ENCODE results near the gene ABCC10. TPM values are rescaled to one million over a fixed set of nuclear protein-coding genes. Genes with fewer than 3 reads are reported as not detected.
"Not testable (repeated sequence)": the region's sequence is repeated elsewhere in the genome, so short reads cannot be mapped to it uniquely, and the experiment has no call there.

ABCC10 gene
- total and polyA plus RNA-seq, 7 experiments from 2014 or later = 9.8 to 74.6 (median 58.4) TPM

DNA sequence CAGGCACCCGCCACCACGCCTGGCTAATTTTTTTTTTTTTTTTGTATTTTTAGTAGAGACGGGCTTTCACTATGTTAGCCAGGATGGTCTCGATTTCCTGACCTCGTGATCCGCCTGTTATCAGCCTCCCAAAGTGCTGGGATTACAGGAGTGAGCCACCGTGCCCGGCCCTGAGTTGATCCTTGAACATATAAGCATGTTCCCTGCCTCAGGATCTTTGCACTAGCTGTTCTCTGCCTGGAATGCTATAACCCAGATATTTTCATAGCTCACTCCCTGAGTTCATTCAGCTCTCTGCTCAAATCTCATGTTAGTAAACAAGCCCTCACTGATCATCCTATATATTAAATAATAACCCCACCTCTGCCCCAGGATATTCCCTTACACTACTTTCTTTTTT lies 37.0 kb downstream of the ABCC10 start:
- Mint-ChIP-seq H3K27ac (no peak overlapping the region), H3K4me3 (no peak overlapping the region), H3K9me3 (no peaks in the 10 kb centered on the region), H3K4me1 (no peaks in the 10 kb centered on the region), H3K36me3 (no peaks in the 10 kb centered on the region), H3K27me3 (peaks cover 7 to 47% (median 27%) of the 10 kb centered on the region in 5 donors)
- intact Hi-C loops (cut with micrococcal nuclease) = no loop called here
- no peaks in the 10 kb centered on the region for H3K9me3 ChIP-seq (ENCODE audit: control insufficient read depth in 2 of 3, low read length in 3 of 3)
- ATAC-seq (no peak), DNase-seq (no peak)
- H3K27me3 ChIP-seq (ENCODE audit: control insufficient read depth in 2 of 2, insufficient read depth in 2 of 2, low read length in 2 of 2) = peaks cover 0 to under 1% of the 10 kb centered on the region in 2 donors
- CTCF ChIA-PET = interaction anchor here (1.1 kb wide), 1 partner anchor 30 kb away, joined by 3 read pairs; no protein-coding TSS in a partner anchor
- H3K27ac ChIP-seq (ENCODE audit: low read depth, low read length) = no peak overlapping the region
- no peak overlapping the region for H3K4me3 ChIP-seq (ENCODE audit: low read length)
- H3K36me3 ChIP-seq (ENCODE audit: control insufficient read depth in 2 of 3, insufficient read depth in 3 of 3, low read length in 3 of 3) = no peaks in the 10 kb centered on the region
- POLR2A ChIA-PET = no interaction called here
- H3K4me1 ChIP-seq (ENCODE audit: control insufficient read depth in 2 of 2, insufficient read depth in 2 of 2, low read length in 2 of 2) = no peaks in the 10 kb centered on the region

DNA sequence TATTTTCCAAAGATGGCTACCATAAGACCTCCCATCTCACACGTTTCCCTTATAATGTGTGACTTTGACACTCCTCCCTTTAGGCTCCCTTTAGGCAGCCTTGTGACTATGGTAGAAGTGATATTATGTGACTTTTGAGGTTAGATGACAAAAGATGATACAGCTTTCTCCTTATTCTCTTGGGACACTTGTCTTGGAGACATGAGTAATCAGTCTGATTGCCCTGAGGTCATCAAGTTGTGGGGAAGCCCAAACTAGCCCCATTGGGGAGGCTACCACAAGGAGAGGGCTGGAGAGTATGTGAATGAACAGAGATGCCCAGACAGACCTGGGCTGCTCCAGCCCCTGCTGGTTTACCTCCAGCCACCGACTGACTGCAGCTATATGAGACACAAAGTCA lies 38.6 kb downstream of the ABCC10 start:
- intact Hi-C loops (cut with micrococcal nuclease) = no loop called here
- DNase-seq = no peak
- CTCF ChIA-PET = no interaction called here
- Histone ChIP-seq H3K4me3 (ENCODE audit: low read length) (no peak overlapping the region), H3K9me3 (ENCODE audit: control insufficient read depth in 2 of 3, low read length in 3 of 3) (no peaks in the 10 kb centered on the region), H3K27me3 (ENCODE audit: control insufficient read depth in 2 of 2, insufficient read depth in 2 of 2, low read length in 2 of 2) (peaks cover 0 to 3% of the 10 kb centered on the region in 2 donors), H3K36me3 (ENCODE audit: control insufficient read depth in 2 of 3, insufficient read depth in 3 of 3, low read length in 3 of 3) (no peaks in the 10 kb centered on the region), H3K27ac (ENCODE audit: low read depth, low read length) (no peak overlapping the region), H3K4me1 (ENCODE audit: control insufficient read depth in 2 of 2, insufficient read depth in 2 of 2, low read length in 2 of 2) (no peaks in the 10 kb centered on the region)
- POLR2A ChIA-PET = no interaction called here
- Mint-ChIP-seq H3K27me3 (peaks cover 11 to 40% (median 27%) of the 10 kb centered on the region in 5 donors), H3K9me3 (no peaks in the 10 kb centered on the region), H3K36me3 (no peaks in the 10 kb centered on the region), H3K4me3 (no peak overlapping the region), H3K27ac (no peak overlapping the region), H3K4me1 (no peaks in the 10 kb centered on the region)
- ATAC-seq = peak; percentile 41

DNA sequence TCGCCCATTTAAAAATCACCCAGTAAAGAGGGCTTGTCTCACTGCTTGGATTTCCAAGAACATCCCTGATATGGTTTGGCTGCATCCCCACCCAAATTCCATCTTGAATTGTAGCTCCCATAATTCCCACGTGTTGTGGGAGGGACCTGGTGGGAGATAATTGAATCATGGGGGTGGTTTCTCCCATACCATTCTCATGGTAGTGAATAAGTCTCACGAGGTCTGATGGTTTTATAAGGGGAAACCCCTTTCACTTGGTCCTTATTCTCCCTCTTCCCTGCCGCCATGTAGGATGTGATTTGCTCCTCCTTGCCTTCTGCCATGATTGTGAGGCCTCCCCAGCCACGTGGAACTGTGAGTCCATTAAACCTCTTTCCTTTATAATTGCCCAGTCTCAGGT lies 39.9 kb downstream of the ABCC10 start:
- H3K4me1 ChIP-seq (ENCODE audit: control insufficient read depth in 2 of 2, insufficient read depth in 2 of 2, low read length in 2 of 2); H3K27me3 ChIP-seq (ENCODE audit: control insufficient read depth in 2 of 2, insufficient read depth in 2 of 2, low read length in 2 of 2); CTCF ChIA-PET; DNase-seq; H3K9me3 Mint-ChIP-seq; H3K4me1 Mint-ChIP-seq; H3K4me3 ChIP-seq (ENCODE audit: low read length); H3K27ac Mint-ChIP-seq; H3K9me3 ChIP-seq (ENCODE audit: control insufficient read depth in 2 of 3, low read length in 3 of 3); H3K36me3 Mint-ChIP-seq; H3K27ac ChIP-seq (ENCODE audit: low read depth, low read length); ATAC-seq; H3K4me3 Mint-ChIP-seq; intact Hi-C loops (cut with micrococcal nuclease); H3K36me3 ChIP-seq (ENCODE audit: control insufficient read depth in 2 of 3, insufficient read depth in 3 of 3, low read length in 3 of 3): not testable (repeated sequence)
- H3K27me3 Mint-ChIP-seq = peaks cover 17 to 38% (median 24%) of the 10 kb centered on the region in 5 donors
- POLR2A ChIA-PET = interaction anchor here (0.6 kb wide), 1 partner anchor 26 kb away, joined by 3 read pairs; no protein-coding TSS in a partner anchor

DNA sequence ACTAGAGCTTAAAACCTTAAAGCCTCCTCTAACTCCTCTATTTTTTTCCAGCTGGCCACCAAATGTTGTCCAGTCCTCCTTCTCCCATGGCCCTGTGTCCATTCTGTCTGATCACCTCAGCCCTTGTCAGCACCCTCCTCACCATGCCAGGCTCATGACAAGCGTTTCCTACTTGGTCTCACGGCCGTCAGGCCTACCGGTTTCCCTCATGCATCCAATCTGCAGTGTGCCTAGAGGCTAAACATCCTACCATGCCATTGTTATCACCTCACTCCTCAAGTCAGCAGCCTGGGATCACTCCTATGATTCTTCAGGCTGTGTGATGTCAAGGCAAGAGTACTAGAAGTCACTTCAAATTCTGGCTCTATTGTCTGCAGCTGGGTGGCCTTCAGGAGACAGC lies 40.4 kb downstream of the ABCC10 start:
- Mint-ChIP-seq H3K4me1 (no peaks in the 10 kb centered on the region), H3K27me3 (peaks cover 17 to 33% (median 19%) of the 10 kb centered on the region in 5 donors), H3K4me3 (no peak overlapping the region), H3K27ac (no peak overlapping the region), H3K36me3 (no peaks in the 10 kb centered on the region), H3K9me3 (no peaks in the 10 kb centered on the region)
- POLR2A ChIA-PET = interaction anchor here (0.6 kb wide), 1 partner anchor 26 kb away, joined by 3 read pairs; no protein-coding TSS in a partner anchor
- Histone ChIP-seq H3K27ac (ENCODE audit: low read depth, low read length) (no peak overlapping the region), H3K9me3 (ENCODE audit: control insufficient read depth in 2 of 3, low read length in 3 of 3) (no peaks in the 10 kb centered on the region), H3K36me3 (ENCODE audit: control insufficient read depth in 2 of 3, insufficient read depth in 3 of 3, low read length in 3 of 3) (no peaks in the 10 kb centered on the region), H3K4me3 (ENCODE audit: low read length) (no peak overlapping the region), H3K27me3 (ENCODE audit: control insufficient read depth in 2 of 2, insufficient read depth in 2 of 2, low read length in 2 of 2) (peaks cover 0 to 3% of the 10 kb centered on the region in 2 donors), H3K4me1 (ENCODE audit: control insufficient read depth in 2 of 2, insufficient read depth in 2 of 2, low read length in 2 of 2) (no peaks in the 10 kb centered on the region)
- intact Hi-C loops (cut with micrococcal nuclease) = no loop called here
- DNase-seq = no peak
- no peak for ATAC-seq
- CTCF ChIA-PET = no interaction called here

DNA sequence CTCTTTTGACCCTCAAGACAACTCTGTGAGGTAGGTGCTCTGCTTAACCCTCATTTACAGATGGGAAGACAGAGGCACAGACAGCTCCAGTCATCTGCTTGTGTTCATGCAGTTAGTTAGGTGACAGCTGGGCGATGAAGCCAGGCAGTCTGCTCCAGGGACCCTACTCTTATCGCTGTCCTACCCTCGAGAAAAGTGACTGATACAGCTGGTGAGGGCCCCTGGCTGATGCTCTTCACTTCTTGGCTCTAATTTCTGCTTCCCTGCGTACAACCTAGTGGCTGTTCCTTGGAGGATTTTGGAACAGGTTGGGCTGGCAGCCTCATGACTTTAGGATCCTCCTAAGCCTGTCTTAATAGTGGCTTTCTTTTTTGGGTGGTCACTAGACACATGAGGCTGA lies 40.9 kb downstream of the ABCC10 start:
- no peak for DNase-seq
- Mint-ChIP-seq H3K4me3 (no peak overlapping the region), H3K4me1 (no peaks in the 10 kb centered on the region), H3K9me3 (no peaks in the 10 kb centered on the region), H3K27ac (no peak overlapping the region), H3K36me3 (no peaks in the 10 kb centered on the region), H3K27me3 (peaks cover 14 to 29% (median 18%) of the 10 kb centered on the region in 5 donors)
- no peak for ATAC-seq
- no peaks in the 10 kb centered on the region for H3K36me3 ChIP-seq (ENCODE audit: control insufficient read depth in 2 of 3, insufficient read depth in 3 of 3, low read length in 3 of 3)
- H3K4me3 ChIP-seq (ENCODE audit: low read length) = no peak overlapping the region
- POLR2A ChIA-PET = interaction anchor here (0.6 kb wide), 1 partner anchor 27 kb away, joined by 3 read pairs; no protein-coding TSS in a partner anchor
- intact Hi-C loops (cut with micrococcal nuclease) = no loop called here
- H3K27ac ChIP-seq (ENCODE audit: low read depth, low read length) = no peak overlapping the region
- H3K9me3 ChIP-seq (ENCODE audit: control insufficient read depth in 2 of 3, low read length in 3 of 3) = no peaks in the 10 kb centered on the region
- H3K27me3 ChIP-seq (ENCODE audit: control insufficient read depth in 2 of 2, insufficient read depth in 2 of 2, low read length in 2 of 2) = peaks cover 0 to 3% of the 10 kb centered on the region in 2 donors
- CTCF ChIA-PET = no interaction called here
- H3K4me1 ChIP-seq (ENCODE audit: control insufficient read depth in 2 of 2, insufficient read depth in 2 of 2, low read length in 2 of 2) = no peaks in the 10 kb centered on the region

DNA sequence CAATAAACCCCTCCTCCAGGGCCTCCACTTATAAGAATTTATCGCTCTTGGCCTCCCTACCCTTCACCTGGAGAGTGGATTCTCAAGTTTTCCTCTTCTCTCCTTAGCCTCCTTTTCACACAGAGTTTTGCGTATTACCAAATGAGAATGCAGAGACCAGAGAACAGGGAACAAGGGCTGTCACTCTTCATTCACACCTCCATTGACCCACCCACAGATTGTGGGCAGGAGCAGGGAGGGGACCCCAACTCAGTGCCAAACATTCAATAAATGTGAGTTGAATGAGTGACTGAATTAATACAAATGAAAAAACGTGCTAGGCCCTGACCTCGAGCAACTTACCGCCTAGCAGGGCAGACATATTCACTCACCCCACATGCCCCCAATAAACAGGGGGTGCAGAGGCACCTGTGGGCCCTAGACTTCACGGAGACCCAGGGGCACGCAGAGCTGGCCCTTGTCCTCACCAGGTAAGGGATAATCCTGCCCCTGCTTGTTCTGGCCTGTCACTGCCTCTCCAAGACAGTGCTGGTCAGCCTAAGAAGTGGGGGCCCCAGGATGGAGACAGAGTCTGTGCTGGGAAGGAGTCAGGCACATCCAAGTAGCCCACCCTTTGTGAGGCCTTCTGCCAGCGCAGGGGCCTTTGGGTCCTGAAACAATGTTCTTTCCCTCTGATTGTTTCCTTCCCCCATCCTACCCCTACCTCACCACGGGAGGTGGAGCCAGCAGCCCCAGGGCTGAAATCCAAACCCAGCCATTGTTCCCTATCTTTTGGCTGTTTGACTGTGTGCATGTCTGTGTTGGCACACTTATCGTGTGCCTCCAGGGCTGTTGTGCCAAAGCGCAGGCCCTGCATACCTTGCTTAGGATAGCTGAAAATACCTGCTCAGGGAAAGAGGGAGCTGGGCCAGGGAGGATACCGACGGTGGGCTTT lies 41.7 kb downstream of the ABCC10 start:
- Mint-ChIP-seq H3K4me3 (no peak overlapping the region), H3K27ac (no peak overlapping the region), H3K4me1 (no peaks in the 10 kb centered on the region), H3K27me3 (peaks cover 12 to 24% (median 18%) of the 10 kb centered on the region in 5 donors), H3K36me3 (no peaks in the 10 kb centered on the region), H3K9me3 (no peaks in the 10 kb centered on the region)
- intact Hi-C loops (cut with micrococcal nuclease) = no loop called here
- no peaks in the 10 kb centered on the region for H3K4me1 ChIP-seq (ENCODE audit: control insufficient read depth in 2 of 2, insufficient read depth in 2 of 2, low read length in 2 of 2)
- H3K36me3 ChIP-seq (ENCODE audit: control insufficient read depth in 2 of 3, insufficient read depth in 3 of 3, low read length in 3 of 3) = no peaks in the 10 kb centered on the region
- no peaks in the 10 kb centered on the region for H3K9me3 ChIP-seq (ENCODE audit: control insufficient read depth in 2 of 3, low read length in 3 of 3)
- H3K4me3 ChIP-seq (ENCODE audit: low read length) = no peak overlapping the region
- peaks cover 0 to 3% of the 10 kb centered on the region in 2 donors for H3K27me3 ChIP-seq (ENCODE audit: control insufficient read depth in 2 of 2, insufficient read depth in 2 of 2, low read length in 2 of 2)
- ChIA-PET CTCF (interaction anchor here (0.5 kb wide), 1 partner anchor 1266 kb away, joined by 3 read pairs; no protein-coding TSS in a partner anchor), POLR2A (no interaction called here)
- H3K27ac ChIP-seq (ENCODE audit: low read depth, low read length) = no peak overlapping the region
- DNase-seq (no peak), ATAC-seq (no peak)
